NK-92 treated with Interleukin-12 subunit alpha and Interleukin-12 subunit beta, amount 100 ng/mL, for 24 hours (cell line): Measurements from ENCODE around the gene CDH7.

Source experiments
- DNase-seq: peaks from one replicate; lab custom pipeline; 2025; lab: John Stamatoyannopoulos, UW

The CDH7 gene

GRCh38 chr18:65750389-65751154, at the start of gene CDH7:
CDH7 (plus strand) TSS chr18:65751012; CDS start chr18:65762843, 11,831 bp downstream.
- no peak for DNase-seq

- DNase-seq: no peak
Observed at GRCh38 chr18:65704046-65704445, 46.8 kb upstream of the CDH7 start.

GRCh38 chr18:65706646-65707045, 44.2 kb upstream of the CDH7 start:
- no peak for DNase-seq

GRCh38 chr18:65711493-65711892, 39.3 kb upstream of the CDH7 start:
- no peak for DNase-seq

GRCh38 chr18:65721619-65722018, 29.2 kb upstream of the CDH7 start:
- no peak for DNase-seq

- peak; percentile 24 for DNase-seq
Observed at GRCh38 chr18:65725251-65726050, 25.4 kb upstream of the CDH7 start.

- no peak for DNase-seq
Observed at GRCh38 chr18:65735155-65735554, 15.7 kb upstream of the CDH7 start.

- DNase-seq: no peak
Observed at GRCh38 chr18:65737471-65737955, 13.3 kb upstream of the CDH7 start.

GRCh38 chr18:65746936-65747335, 3.9 kb upstream of the CDH7 start:
- DNase-seq: no peak

- DNase-seq: no peak
Observed at GRCh38 chr18:65748321-65748720, 2.5 kb upstream of the CDH7 start.

- no peak for DNase-seq
Observed at GRCh38 chr18:65749841-65750240, 971 bp upstream of the CDH7 start.

- no peak for DNase-seq
Observed at GRCh38 chr18:65751155-65752085, 608 bp downstream of the CDH7 start.

- no peak for DNase-seq
Observed at GRCh38 chr18:65752625-65753325, 2.0 kb downstream of the CDH7 start.

- DNase-seq: no peak
Observed at GRCh38 chr18:65753520-65753919, 2.7 kb downstream of the CDH7 start.

GRCh38 chr18:65754121-65754520, 3.3 kb downstream of the CDH7 start:
- DNase-seq: peak; percentile 7

GRCh38 chr18:65755616-65756015, 4.8 kb downstream of the CDH7 start:
- no peak for DNase-seq

GRCh38 chr18:65760457-65760856, 9.6 kb downstream of the CDH7 start:
- no peak for DNase-seq

- no peak for DNase-seq
Observed at GRCh38 chr18:65761636-65762295, 11.0 kb downstream of the CDH7 start.

GRCh38 chr18:65762556-65762955, 11.7 kb downstream of the CDH7 start:
- no peak for DNase-seq

- DNase-seq: no peak
Observed at GRCh38 chr18:65767406-65767805, 16.6 kb downstream of the CDH7 start.
